PC-3 (cell line): Measurements from ENCODE around the gene MRPL51.

Experiments
- CTCF ChIP-seq: fragments of 300-600 bp; sonication (generic); conservative IDR thresholded peaks from 2 replicates; pipeline ENCODE4 v1.5.1; 2017; ENCODE audit warnings: antibody characterized with exemption, low read depth, mild to moderate bottlenecking, low read length
- EZH2 ChIP-seq: fragments of 300-600 bp; sonication (generic); IDR thresholded peaks from one replicate; pipeline ENCODE4 v1.6.1; 2017; ENCODE audit warnings: antibody characterized with exemption, mild to moderate bottlenecking, low read length; ENCODE audit not compliant: unreplicated experiment
- EZH2phosphoT487 ChIP-seq: fragments of 300-600 bp; sonication (generic); IDR thresholded peaks from 2 replicates; pipeline ENCODE4 v1.6.1; 2018; ENCODE audit warnings: mild to moderate bottlenecking, antibody characterized with exemption, low read length, borderline replicate concordance

- TF ChIP-seq EZH2phosphoT487 (no peak), EZH2 (no peak), CTCF (no peak)
These were observed 31.6 kb upstream of the MRPL51 start for GRCh38 chr12:6524648-6525047.
